HG03460 (cell line): Measurements from ENCODE around the gene GPATCH2L.

Experiments
- ATAC-seq: cut with Tn5 transposase; IDR thresholded peaks from one replicate; pipeline ENCODE4 v1.9.1; 2021; ENCODE audit not compliant: unreplicated experiment

The GPATCH2L gene

GRCh38 chr14:76195003-76195402, 43.3 kb downstream of the GPATCH2L start:
- no peak for ATAC-seq

- ATAC-seq: no peak
Measured at GRCh38 chr14:76196980-76197695, 45.4 kb downstream of the GPATCH2L start.

GRCh38 chr14:76201162-76201561, 49.4 kb downstream of the GPATCH2L start:
- ATAC-seq: no peak

- peak; percentile 66 for ATAC-seq
Measured at GRCh38 chr14:76203086-76204001, 51.6 kb downstream of the GPATCH2L start.

GRCh38 chr14:76204461-76205230, 52.9 kb downstream of the GPATCH2L start:
- ATAC-seq: no peak

- ATAC-seq: no peak
Measured at GRCh38 chr14:76205708-76206107, 54.0 kb downstream of the GPATCH2L start.

GRCh38 chr14:76208340-76208739, 56.6 kb downstream of the GPATCH2L start:
- no peak for ATAC-seq

- ATAC-seq: no peak
Measured at GRCh38 chr14:76212242-76212641, 60.5 kb downstream of the GPATCH2L start.

GRCh38 chr14:76217179-76217578, 65.5 kb downstream of the GPATCH2L start:
- no peak for ATAC-seq

GRCh38 chr14:76218662-76219061, 66.9 kb downstream of the GPATCH2L start:
- no peak for ATAC-seq

- ATAC-seq: no peak
Measured at GRCh38 chr14:76219873-76220272, 68.2 kb downstream of the GPATCH2L start.

- ATAC-seq: no peak
Measured at GRCh38 chr14:76227450-76228050, 75.8 kb downstream of the GPATCH2L start.

GRCh38 chr14:76228138-76228537, 76.4 kb downstream of the GPATCH2L start:
- no peak for ATAC-seq

- no peak for ATAC-seq
Measured at GRCh38 chr14:76232800-76233199, 81.1 kb downstream of the GPATCH2L start.

GRCh38 chr14:76235628-76236027, 83.9 kb downstream of the GPATCH2L start:
- ATAC-seq: peak; percentile 10

GRCh38 chr14:76236172-76237130, 84.7 kb downstream of the GPATCH2L start:
- ATAC-seq: peak; percentile 68

GRCh38 chr14:76237349-76237990, 85.7 kb downstream of the GPATCH2L start:
- ATAC-seq: no peak

GRCh38 chr14:76245097-76245496, 93.4 kb downstream of the GPATCH2L start:
- ATAC-seq: no peak

- ATAC-seq: no peak
Measured at GRCh38 chr14:76250302-76250701, 98.6 kb downstream of the GPATCH2L start.
